T-cell (primary cell): ENCODE measurements around the gene EIF4E3. TPM values are rescaled to one million over a fixed set of nuclear protein-coding genes. Genes with fewer than 3 reads are reported as not detected.

Source experiments
- ATAC-seq, 4 experiments: fragments of 200-7000 bp in 3 of 4; fragments of 150-1000 bp in 1 of 4; cut with Tn5 transposase; replicated peaks in 1 of 4; 1 replicate in 3 of 4; 2 replicates in 1 of 4; pipeline ENCODE4 v1.10.0; 2021; ENCODE audit warnings: moderate library complexity in 3 of 4, mild to moderate bottlenecking in 2 of 4, moderate number of reproducible peaks in 1 of 4
- CTCF ChIA-PET, 2 donors: fragments of 300-600 bp; sonication (Branson Sonifier 250); formaldehyde crosslinking; loops; one replicate each; lab custom pipeline; 2022; ENCODE audit warnings: antibody characterized with exemption in 2 of 2; lab: Charles Lee
- POLR2A ChIA-PET, 2 donors: fragments of 300-600 bp; sonication (Branson Sonifier 250); formaldehyde crosslinking; loops; one replicate each; lab custom pipeline; 2022; ENCODE audit warnings: antibody characterized with exemption in 2 of 2; lab: Charles Lee
- DNase-seq, 35 experiments: peaks; one replicate each; pipeline versions ENCODE4 v3.0.0 to v3.0.0-alpha.2; 2013 to 2023
- H3K27ac ChIP-seq: one replicate; pipeline ENCODE4 v1.5.1; 2013; ENCODE audit warnings: low read length
- H3K27me3 ChIP-seq, 2 experiments: replicated peaks in 1 of 2; 1 replicate in 1 of 2; 2 replicates in 1 of 2; pipeline versions ENCODE4 v1.6.1 to v1.7.0; 2013; ENCODE audit warnings: low read length in 1 of 2, mixed read lengths in 1 of 2; ENCODE audit not compliant: control insufficient read depth in 2 of 2, insufficient read depth in 2 of 2; ENCODE audit errors: extremely low read depth in 1 of 2
- H3K36me3 ChIP-seq, 2 donors: 1 replicate in 1 of 2; 2 replicates in 1 of 2; pipeline versions ENCODE4 v1.6.1 to v1.7.0; 2013; ENCODE audit warnings: low read length in 1 of 2; ENCODE audit not compliant: control insufficient read depth in 2 of 2, insufficient read depth in 1 of 2; ENCODE audit errors: extremely low read depth in 1 of 2
- H3K4me1 ChIP-seq, 2 experiments: 1 replicate in 1 of 2; 2 replicates in 1 of 2; pipeline versions ENCODE4 v1.6.1 to v1.7.0; 2013; ENCODE audit warnings: low read length in 2 of 2, mixed read lengths in 1 of 2; ENCODE audit not compliant: insufficient read depth in 2 of 2, control insufficient read depth in 1 of 2; ENCODE audit errors: extremely low read depth in 1 of 2
- H3K4me3 ChIP-seq, 2 donors: 1 replicate in 1 of 2; 2 replicates in 1 of 2; pipeline versions ENCODE4 v1.5.1 to v1.7.0; 2013; ENCODE audit warnings: mild to moderate bottlenecking in 2 of 2, low read length in 1 of 2, moderate library complexity in 1 of 2; ENCODE audit not compliant: control insufficient read depth in 1 of 2; ENCODE audit errors: extremely low read depth in 1 of 2
- H3K9me3 ChIP-seq: 2 replicates; pipeline ENCODE4 v1.7.0; 2013
- H3K27ac Mint-ChIP-seq, 2 donors: one replicate each; pipeline ENCODE4 v1.8.0; 2020 to 2021; ENCODE audit warnings: mild to moderate bottlenecking in 2 of 2, mixed read lengths in 2 of 2
- H3K27me3 Mint-ChIP-seq, 2 donors: one replicate each; pipeline ENCODE4 v1.8.0; 2021 to 2022; ENCODE audit warnings: mixed read lengths in 2 of 2
- H3K36me3 Mint-ChIP-seq: one replicate; pipeline ENCODE4 v1.8.0; 2021; ENCODE audit warnings: mixed read lengths
- H3K4me1 Mint-ChIP-seq, 3 donors: one replicate each; pipeline ENCODE4 v1.8.0; 2020 to 2022; ENCODE audit warnings: mixed read lengths in 3 of 3, mild to moderate bottlenecking in 1 of 3
- H3K4me3 Mint-ChIP-seq, 3 donors: one replicate each; pipeline ENCODE4 v1.8.0; 2020 to 2022; ENCODE audit warnings: mild to moderate bottlenecking in 3 of 3, mixed read lengths in 3 of 3, moderate library complexity in 3 of 3
- H3K9me3 Mint-ChIP-seq, 3 donors: one replicate each; pipeline ENCODE4 v1.8.0; 2020 to 2022; ENCODE audit warnings: mixed read lengths in 3 of 3
- WGBS: methylation state at CpG from one replicate; pipeline ENCODE4 v1.1.5; 2013; ENCODE audit warnings: missing lambda C conversion rate; ENCODE audit not compliant: insufficient coverage; 5-methylcytosine and 5-hydroxymethylcytosine counted together
- total RNA-seq, 35 experiments: library from RNA in 6 of 35; stranded (reverse) in 6 of 35; fragments of 120-200 nt in 1 of 35; gene quantifications; one replicate each; pipeline versions ENCODE4 v1.2.1 to v1.2.4 and lab custom pipeline; 2013 to 2026

Gene EIF4E3
- total RNA-seq, 5 donors from 2014 or later (not counting 1 experiment from before 2014, with no cell fraction given): 32.3 to 62.5 (median 58.6) TPM

DNA sequence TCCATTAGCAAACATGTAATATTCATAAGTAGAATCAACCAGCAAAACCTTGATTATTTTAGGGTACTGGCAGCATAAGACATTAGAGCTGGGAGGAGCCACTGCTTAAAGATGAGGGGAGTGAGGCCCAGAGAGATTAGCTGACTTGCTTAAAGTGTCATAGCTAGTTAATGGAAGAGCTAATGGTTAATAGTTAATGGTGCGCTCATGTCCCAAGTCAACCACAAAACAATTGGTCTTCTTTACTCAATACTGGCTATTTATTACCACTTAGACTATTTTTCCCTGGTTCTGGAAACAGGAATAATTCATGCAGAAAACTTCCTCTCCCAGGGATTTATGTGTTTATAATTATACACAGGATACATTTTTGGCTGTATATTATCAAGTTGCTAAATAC lies 33.1 kb downstream of the EIF4E3 start:
- H3K27me3 Mint-ChIP-seq: no peaks in the 10 kb centered on the region
- no peaks in the 10 kb centered on the region for H3K9me3 Mint-ChIP-seq
- no peak overlapping the region for H3K4me3 Mint-ChIP-seq
- no peaks in the 10 kb centered on the region for H3K4me1 ChIP-seq
- peaks cover 9 to 19% (median 16%) of the 10 kb centered on the region in 3 donors for H3K4me1 Mint-ChIP-seq
- ATAC-seq: no peak
- ChIA-PET CTCF (interaction anchor here in 1 of 2 donors (0.6 to 0.8 kb wide), 2 partner anchors 84 to 104 kb away, joined by 3 read pairs; no protein-coding TSS in a partner anchor), POLR2A (no interaction called here)
- H3K36me3 Mint-ChIP-seq: peaks cover 65% of the 10 kb centered on the region
- no peak overlapping the region for H3K27ac Mint-ChIP-seq
- H3K27ac ChIP-seq: no peak overlapping the region
- H3K36me3 ChIP-seq: peaks cover 0 to 56% of the 10 kb centered on the region in 2 donors
- no peak for DNase-seq
- H3K4me3 ChIP-seq: no peak overlapping the region
- H3K9me3 ChIP-seq: no peaks in the 10 kb centered on the region
- no peaks in the 10 kb centered on the region for H3K27me3 ChIP-seq
- WGBS: no CpG with 5 or more reads among the region's 1 CpG

DNA sequence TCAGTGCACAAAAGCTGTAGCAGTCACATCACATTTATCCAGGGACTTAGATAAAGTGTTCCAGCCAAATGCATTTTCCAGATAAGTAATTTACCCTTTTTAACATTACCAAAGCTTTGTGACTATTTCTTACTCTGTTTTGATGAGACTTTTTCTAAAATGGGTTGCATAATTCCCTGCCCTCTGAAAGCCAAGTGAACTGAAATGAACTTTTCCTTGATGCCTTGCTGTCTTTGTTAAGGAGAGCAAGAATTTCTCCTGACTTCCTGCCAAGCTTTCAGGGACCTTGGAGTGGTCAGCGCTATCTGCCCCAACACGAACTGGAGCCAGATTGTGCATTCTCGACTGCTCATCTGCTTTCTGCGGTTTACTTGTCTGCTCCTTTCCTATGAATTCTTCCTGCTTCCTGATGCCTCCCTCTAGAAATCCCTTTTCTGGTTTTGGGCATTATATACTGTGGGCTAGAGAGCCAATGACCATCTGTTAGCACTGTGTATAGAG lies 34.8 kb downstream of the EIF4E3 start:
- Histone ChIP-seq H3K4me1 (no peaks in the 10 kb centered on the region), H3K4me3 (no peak overlapping the region), H3K36me3 (peaks cover 0 to 64% of the 10 kb centered on the region in 2 donors), H3K27ac (no peak overlapping the region), H3K27me3 (no peaks in the 10 kb centered on the region), H3K9me3 (no peaks in the 10 kb centered on the region)
- no peak for ATAC-seq
- Mint-ChIP-seq H3K9me3 (no peaks in the 10 kb centered on the region), H3K4me3 (no peak overlapping the region), H3K27me3 (no peaks in the 10 kb centered on the region), H3K27ac (no peak overlapping the region), H3K4me1 (peaks cover 12 to 25% (median 13%) of the 10 kb centered on the region in 3 donors), H3K36me3 (peaks cover 61% of the 10 kb centered on the region)
- WGBS: 100% methylated on average over 1 of the region's 4 CpGs
- CTCF ChIA-PET: no interaction called here
- DNase-seq: no peak
- POLR2A ChIA-PET: interaction anchor here in 1 of 2 donors (0.7 kb wide), 1 partner anchor 64 kb away, joined by 6 read pairs; no protein-coding TSS in a partner anchor

DNA sequence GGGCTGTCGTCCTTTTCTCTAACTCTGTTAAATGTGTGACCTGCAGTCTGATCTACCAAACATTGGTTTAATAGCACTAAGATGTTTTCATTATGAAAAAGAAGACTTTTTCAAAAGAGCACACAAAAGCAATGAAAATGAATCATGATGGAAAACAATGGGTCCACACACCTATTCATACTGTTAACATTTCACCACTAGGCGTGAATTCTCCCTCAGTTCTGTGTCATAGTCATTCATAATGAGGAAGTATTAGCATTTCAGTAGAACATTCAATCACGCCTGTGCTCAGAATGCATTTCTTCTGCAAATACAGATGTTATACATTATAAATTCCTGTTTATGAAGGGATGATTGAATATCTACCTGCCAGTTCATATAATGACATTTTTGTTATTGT lies 35.9 kb downstream of the EIF4E3 start:
- Mint-ChIP-seq H3K27me3 (no peaks in the 10 kb centered on the region), H3K4me1 (peaks cover 5 to 21% (median 13%) of the 10 kb centered on the region in 3 donors), H3K9me3 (no peaks in the 10 kb centered on the region), H3K4me3 (no peak overlapping the region), H3K27ac (no peak overlapping the region), H3K36me3 (peaks cover 60% of the 10 kb centered on the region)
- Histone ChIP-seq H3K4me1 (no peaks in the 10 kb centered on the region), H3K36me3 (peaks cover 0 to 69% of the 10 kb centered on the region in 2 donors), H3K27ac (no peak overlapping the region), H3K9me3 (no peaks in the 10 kb centered on the region), H3K27me3 (no peaks in the 10 kb centered on the region), H3K4me3 (no peak overlapping the region)
- DNase-seq: no peak
- ATAC-seq: no peak
- WGBS: no CpG with 5 or more reads among the region's 3 CpGs
- POLR2A ChIA-PET: interaction anchor here in 1 of 2 donors (0.6 kb wide), 1 partner anchor 9 kb away, joined by 3 read pairs; no protein-coding TSS in a partner anchor
- CTCF ChIA-PET: interaction anchor here (0.6 kb wide), 2 partner anchors 17 to 978 kb away, joined by 3 read pairs; no protein-coding TSS in a partner anchor

DNA sequence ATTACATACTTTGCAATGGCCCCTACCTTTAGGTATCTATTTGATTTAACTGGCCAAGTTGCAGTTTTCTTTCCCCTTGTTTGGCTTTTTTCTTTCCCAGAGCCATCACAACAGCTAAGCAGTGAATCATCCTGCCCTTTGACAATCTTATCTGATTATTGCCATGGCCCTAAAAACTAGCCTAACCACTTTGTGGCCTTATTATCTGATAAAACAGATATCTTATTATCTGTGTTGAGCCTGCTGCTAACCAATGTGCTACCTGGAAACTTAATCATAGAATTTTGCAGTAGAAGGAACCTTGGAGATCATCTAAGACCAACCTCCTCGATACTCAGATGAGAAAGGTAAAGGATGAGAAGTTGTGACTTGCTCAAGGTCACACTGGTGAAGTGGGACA lies 37.1 kb downstream of the EIF4E3 start:
- no peak overlapping the region for H3K4me3 Mint-ChIP-seq
- peaks cover 5 to 22% (median 13%) of the 10 kb centered on the region in 3 donors for H3K4me1 Mint-ChIP-seq
- CTCF ChIA-PET: no interaction called here
- ATAC-seq (no peak), DNase-seq (no peak)
- no peak overlapping the region for H3K27ac Mint-ChIP-seq
- Histone ChIP-seq H3K9me3 (no peaks in the 10 kb centered on the region), H3K4me3 (no peak overlapping the region), H3K27me3 (no peaks in the 10 kb centered on the region), H3K27ac (no peak overlapping the region), H3K36me3 (peaks cover 0 to 73% of the 10 kb centered on the region in 2 donors), H3K4me1 (no peaks in the 10 kb centered on the region)
- H3K9me3 Mint-ChIP-seq: no peaks in the 10 kb centered on the region
- WGBS: 71% methylated on average over 1 of the region's 1 CpG
- POLR2A ChIA-PET: no interaction called here
- H3K36me3 Mint-ChIP-seq: peaks cover 67% of the 10 kb centered on the region
- no peaks in the 10 kb centered on the region for H3K27me3 Mint-ChIP-seq

DNA sequence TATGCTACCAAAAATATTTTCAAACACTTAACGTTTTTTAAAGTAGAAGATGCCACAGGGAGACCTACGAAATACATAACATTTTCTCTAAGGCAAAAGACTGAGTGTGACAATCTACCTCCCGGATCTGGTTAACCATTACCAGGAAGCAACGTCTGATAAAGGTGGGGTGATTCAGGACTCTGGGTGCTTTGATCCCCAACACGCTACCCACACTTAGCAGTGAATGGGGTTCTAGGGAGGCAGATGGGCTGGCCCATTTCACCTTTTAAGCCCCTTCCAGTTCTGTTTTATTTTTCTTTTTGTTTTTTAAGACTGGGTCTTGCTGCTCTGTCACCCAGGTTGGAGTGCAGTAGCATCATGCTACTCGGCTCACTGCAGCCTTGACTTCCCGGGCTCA lies 39.5 kb downstream of the EIF4E3 start:
- CTCF ChIA-PET: no interaction called here
- POLR2A ChIA-PET: no interaction called here
- Histone ChIP-seq H3K36me3 (peaks cover 0 to 70% of the 10 kb centered on the region in 2 donors), H3K27ac (no peak overlapping the region), H3K4me3 (no peak overlapping the region), H3K4me1 (no peaks in the 10 kb centered on the region), H3K27me3 (no peaks in the 10 kb centered on the region), H3K9me3 (no peaks in the 10 kb centered on the region)
- peaks cover 0 to 35% (median 23%) of the 10 kb centered on the region in 3 donors for H3K4me1 Mint-ChIP-seq
- no CpG with 5 or more reads among the region's 7 CpGs for WGBS
- ATAC-seq (peak in 3 of 4 experiments; percentile 41 to 62 (median 55)), DNase-seq (no peak)
- no peaks in the 10 kb centered on the region for H3K9me3 Mint-ChIP-seq
- H3K27me3 Mint-ChIP-seq: no peaks in the 10 kb centered on the region
- H3K27ac Mint-ChIP-seq: no peak overlapping the region
- no peak overlapping the region for H3K4me3 Mint-ChIP-seq
- H3K36me3 Mint-ChIP-seq: peaks cover 59% of the 10 kb centered on the region

DNA sequence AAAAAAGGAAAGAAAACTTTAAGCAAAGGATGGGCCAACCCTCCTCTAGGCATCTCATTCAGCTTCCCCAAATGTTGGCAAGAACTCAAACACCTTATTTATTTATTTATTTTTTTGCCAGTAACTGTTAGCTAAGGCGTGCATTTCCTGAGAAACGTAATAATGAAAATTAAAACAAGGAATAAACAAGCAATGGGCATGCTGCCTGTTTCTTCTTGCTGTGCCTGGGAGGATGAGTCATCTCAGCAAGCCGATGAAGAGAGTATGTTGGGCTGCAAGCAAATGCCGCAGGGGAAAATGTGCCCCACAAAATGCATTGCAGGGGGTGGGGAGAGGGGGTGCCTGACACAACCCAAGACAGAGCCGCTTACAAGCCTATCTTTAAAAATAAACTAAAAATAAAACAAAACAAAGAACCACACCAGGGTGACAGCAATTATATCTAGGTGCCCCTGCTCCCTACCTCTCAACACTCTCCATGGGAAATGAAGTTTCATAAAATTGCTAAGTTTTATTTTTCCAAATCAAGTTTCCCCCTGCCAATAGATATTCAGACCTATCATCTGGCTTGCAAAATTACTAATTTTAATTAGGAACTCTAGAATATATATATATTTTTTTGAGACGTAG lies 40.3 kb downstream of the EIF4E3 start:
- Mint-ChIP-seq H3K9me3 (no peaks in the 10 kb centered on the region), H3K36me3 (peaks cover 56% of the 10 kb centered on the region), H3K4me1 (peaks cover 0 to 34% (median 23%) of the 10 kb centered on the region in 3 donors), H3K27me3 (no peaks in the 10 kb centered on the region), H3K4me3 (no peak overlapping the region), H3K27ac (no peak overlapping the region)
- Histone ChIP-seq H3K27ac (no peak overlapping the region), H3K4me3 (no peak overlapping the region), H3K36me3 (peaks cover 0 to 62% of the 10 kb centered on the region in 2 donors), H3K9me3 (no peaks in the 10 kb centered on the region), H3K27me3 (no peaks in the 10 kb centered on the region), H3K4me1 (no peaks in the 10 kb centered on the region)
- no peak for DNase-seq
- POLR2A ChIA-PET: no interaction called here
- no CpG with 5 or more reads among the region's 6 CpGs for WGBS
- ATAC-seq: no peak
- CTCF ChIA-PET: interaction anchor here in 1 of 2 donors (0.6 kb wide), 1 partner anchor 655 kb away, joined by 7 read pairs; no protein-coding TSS in a partner anchor
